ENCODE results near the gene DPP6.

Gene DPP6

DNA sequence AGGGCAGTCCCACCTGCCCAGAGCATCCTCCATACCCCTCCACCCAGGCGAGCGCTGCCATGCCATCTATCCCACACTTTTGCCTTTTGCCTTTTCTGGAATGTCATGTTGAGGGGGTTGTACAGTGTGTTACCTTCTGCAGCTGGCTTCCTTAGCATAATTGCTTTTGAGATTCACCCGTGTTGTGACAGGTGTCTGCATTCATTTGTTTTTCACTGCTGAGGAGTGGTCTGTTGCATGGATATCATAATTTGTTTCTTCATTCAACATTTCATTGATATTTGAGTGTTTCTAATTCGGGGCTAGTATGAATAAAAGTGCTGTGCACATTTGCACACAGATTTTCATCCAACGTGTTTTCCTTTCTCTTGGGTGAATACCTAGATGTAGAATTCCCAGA lies 596.8 kb downstream of the DPP6 start:
- H3K27ac ChIP-seq = no peak overlapping the region
- H3K27me3 ChIP-seq (ENCODE audit: insufficient read depth, low read depth, severe bottlenecking) = peaks cover 77% of the 10 kb centered on the region
- TF ChIP-seq, protein P1, sequence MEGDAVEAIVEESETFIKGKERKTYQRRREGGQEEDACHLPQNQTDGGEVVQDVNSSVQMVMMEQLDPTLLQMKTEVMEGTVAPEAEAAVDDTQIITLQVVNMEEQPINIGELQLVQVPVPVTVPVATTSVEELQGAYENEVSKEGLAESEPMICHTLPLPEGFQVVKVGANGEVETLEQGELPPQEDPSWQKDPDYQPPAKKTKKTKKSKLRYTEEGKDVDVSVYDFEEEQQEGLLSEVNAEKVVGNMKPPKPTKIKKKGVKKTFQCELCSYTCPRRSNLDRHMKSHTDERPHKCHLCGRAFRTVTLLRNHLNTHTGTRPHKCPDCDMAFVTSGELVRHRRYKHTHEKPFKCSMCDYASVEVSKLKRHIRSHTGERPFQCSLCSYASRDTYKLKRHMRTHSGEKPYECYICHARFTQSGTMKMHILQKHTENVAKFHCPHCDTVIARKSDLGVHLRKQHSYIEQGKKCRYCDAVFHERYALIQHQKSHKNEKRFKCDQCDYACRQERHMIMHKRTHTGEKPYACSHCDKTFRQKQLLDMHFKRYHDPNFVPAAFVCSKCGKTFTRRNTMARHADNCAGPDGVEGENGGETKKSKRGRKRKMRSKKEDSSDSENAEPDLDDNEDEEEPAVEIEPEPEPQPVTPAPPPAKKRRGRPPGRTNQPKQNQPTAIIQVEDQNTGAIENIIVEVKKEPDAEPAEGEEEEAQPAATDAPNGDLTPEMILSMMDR (IDR thresholded peaks at IDR 0.05; ENCODE audit: low read depth, low read length) = no peak
- no peak overlapping the region for H3K4me3 ChIP-seq (ENCODE audit: low read depth, low read length)
- DNase-seq = no peak
- H3K36me3 ChIP-seq = no peaks in the 10 kb centered on the region
- no peaks in the 10 kb centered on the region for H3K9me3 ChIP-seq (ENCODE audit: severe bottlenecking)

DNA sequence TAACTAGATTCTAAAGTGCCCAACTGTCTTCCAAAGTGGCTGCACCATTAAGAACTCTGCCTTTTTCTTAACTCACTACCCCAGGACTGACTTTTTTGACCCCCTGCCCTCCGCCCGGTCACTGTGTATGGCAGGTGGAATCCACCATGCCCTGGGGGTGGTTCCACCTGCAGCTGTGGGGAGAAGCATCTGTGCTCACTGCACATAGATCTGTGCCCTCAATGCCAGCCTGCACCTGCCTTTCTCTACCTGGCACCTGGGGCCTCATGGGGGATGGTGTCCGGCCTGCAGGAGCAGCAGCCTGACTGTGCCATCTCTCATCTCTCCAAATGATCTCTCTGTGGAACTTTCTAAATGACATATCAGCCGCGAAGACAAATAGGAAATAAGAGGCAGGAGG lies 597.2 kb downstream of the DPP6 start:
- Histone ChIP-seq H3K4me3 (ENCODE audit: low read depth, low read length) (no peak overlapping the region), H3K27ac (no peak overlapping the region), H3K27me3 (ENCODE audit: insufficient read depth, low read depth, severe bottlenecking) (peaks cover 73% of the 10 kb centered on the region), H3K36me3 (no peaks in the 10 kb centered on the region), H3K9me3 (ENCODE audit: severe bottlenecking) (no peaks in the 10 kb centered on the region)
- DNase-seq = no peak
- TF ChIP-seq, protein P1 (IDR thresholded peaks at IDR 0.05; ENCODE audit: low read depth, low read length) = no peak

DNA sequence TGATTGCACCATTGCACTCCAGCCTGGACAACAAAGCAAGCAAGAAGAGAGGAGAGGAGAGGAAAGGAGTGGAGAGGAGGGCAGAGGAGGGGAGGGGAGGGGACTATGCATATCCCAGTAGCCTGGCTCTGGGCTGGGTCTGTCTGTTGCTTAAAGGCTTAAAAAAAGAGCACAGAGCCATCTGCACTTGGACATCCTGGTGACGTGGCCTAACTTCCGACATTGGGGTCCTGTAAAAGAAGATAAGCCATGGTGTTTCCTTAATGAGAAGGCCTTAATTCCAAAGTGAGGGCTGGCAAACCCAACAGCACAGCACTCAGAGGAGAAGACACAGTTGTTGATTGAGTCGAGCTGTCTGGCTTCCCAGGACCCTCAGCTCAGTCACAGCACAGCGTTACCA lies 598.1 kb downstream of the DPP6 start:
- Histone ChIP-seq H3K27me3 (ENCODE audit: insufficient read depth, low read depth, severe bottlenecking) (peaks cover 80% of the 10 kb centered on the region), H3K4me3 (ENCODE audit: low read depth, low read length) (no peak overlapping the region), H3K27ac (no peak overlapping the region), H3K36me3 (no peaks in the 10 kb centered on the region), H3K9me3 (ENCODE audit: severe bottlenecking) (no peaks in the 10 kb centered on the region)
- TF ChIP-seq, protein P1 (IDR thresholded peaks at IDR 0.05; ENCODE audit: low read depth, low read length) = no peak
- no peak for DNase-seq

DNA sequence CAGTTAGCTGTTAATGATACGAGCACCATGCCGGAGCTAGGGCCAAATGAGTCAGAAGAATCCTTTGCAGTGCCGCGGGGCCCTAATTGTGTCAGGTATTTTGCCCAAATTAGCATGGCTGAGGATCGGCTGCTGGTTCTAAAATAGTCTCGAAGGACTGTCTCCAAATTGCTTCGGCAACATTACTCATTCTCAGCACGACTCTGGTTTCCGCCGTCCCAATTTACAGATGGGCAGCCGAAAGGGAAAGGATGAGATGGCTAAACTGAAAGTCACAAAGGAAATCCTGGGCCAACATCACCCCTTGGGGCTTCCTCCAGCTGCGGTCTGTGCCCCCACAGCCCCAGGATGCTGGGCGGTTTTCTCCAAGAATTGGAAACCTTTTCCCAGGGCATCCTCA lies 599.3 kb downstream of the DPP6 start:
- Histone ChIP-seq H3K9me3 (ENCODE audit: severe bottlenecking) (no peaks in the 10 kb centered on the region), H3K36me3 (no peaks in the 10 kb centered on the region), H3K27ac (no peak overlapping the region), H3K4me3 (ENCODE audit: low read depth, low read length) (no peak overlapping the region), H3K27me3 (ENCODE audit: insufficient read depth, low read depth, severe bottlenecking) (peaks cover 76% of the 10 kb centered on the region)
- TF ChIP-seq, protein P1 (IDR thresholded peaks at IDR 0.05; ENCODE audit: low read depth, low read length) = no peak
- no peak for DNase-seq

DNA sequence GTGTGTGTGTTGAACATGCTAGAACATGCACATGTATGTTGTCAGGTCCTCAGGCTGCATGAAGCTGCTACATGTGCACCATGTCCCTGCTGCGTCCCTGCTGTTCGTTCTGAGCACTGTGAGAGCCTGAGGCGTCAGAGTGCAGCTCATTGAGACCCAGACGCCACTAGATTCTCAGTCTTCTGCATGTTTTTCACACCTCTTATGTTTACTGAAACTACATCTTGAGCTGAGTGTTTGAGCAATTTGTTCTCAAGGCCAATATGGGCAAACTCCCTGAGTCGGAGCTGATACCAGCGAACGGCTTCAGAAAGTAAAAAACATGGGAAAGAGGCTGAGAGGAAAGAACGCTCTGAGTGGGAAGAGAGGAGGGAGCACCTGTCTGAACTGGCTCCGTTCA lies 600.4 kb downstream of the DPP6 start:
- Histone ChIP-seq H3K27ac (no peak overlapping the region), H3K9me3 (ENCODE audit: severe bottlenecking) (no peaks in the 10 kb centered on the region), H3K27me3 (ENCODE audit: insufficient read depth, low read depth, severe bottlenecking) (peaks cover 66% of the 10 kb centered on the region), H3K36me3 (no peaks in the 10 kb centered on the region), H3K4me3 (ENCODE audit: low read depth, low read length) (no peak overlapping the region)
- no peak for DNase-seq
- TF ChIP-seq, protein P1 (IDR thresholded peaks at IDR 0.05; ENCODE audit: low read depth, low read length) = no peak

DNA sequence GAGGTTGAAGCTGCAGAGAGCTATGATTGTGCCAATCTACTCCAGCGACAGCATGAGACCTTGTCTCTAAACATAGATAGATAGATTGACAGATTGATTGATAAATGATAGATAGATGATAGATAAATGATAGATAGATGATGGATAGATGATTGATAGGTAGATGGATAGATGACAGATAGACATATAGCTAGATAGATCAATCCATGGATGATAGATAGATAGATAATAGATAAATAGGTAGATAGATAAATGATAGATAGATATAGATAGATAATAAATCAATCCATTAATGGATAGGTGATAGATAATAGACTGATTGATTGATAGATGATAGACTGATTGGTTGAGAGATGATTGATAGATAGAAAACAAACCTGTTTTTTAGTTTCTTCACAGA lies 601.1 kb downstream of the DPP6 start:
- TF ChIP-seq, protein P1 (IDR thresholded peaks at IDR 0.05; ENCODE audit: low read depth, low read length) = no peak
- Histone ChIP-seq H3K9me3 (ENCODE audit: severe bottlenecking) (no peaks in the 10 kb centered on the region), H3K27ac (no peak overlapping the region), H3K4me3 (ENCODE audit: low read depth, low read length) (no peak overlapping the region), H3K27me3 (ENCODE audit: insufficient read depth, low read depth, severe bottlenecking) (peaks cover 65% of the 10 kb centered on the region), H3K36me3 (no peaks in the 10 kb centered on the region)
- no peak for DNase-seq
